GM12872 (cell line): Measurements from ENCODE around the gene DISP1.

Experiments used
- CTCF ChIP-seq: IDR thresholded peaks from 3 replicates; pipeline ENCODE4 v1.5.1; 2011; ENCODE audit warnings: low read depth, mild to moderate bottlenecking, low read length, moderate library complexity; ENCODE audit not compliant: insufficient read depth

Gene DISP1

GRCh38 chr1:222777977-222778376 is 36.9 kb upstream of the DISP1 start:
- TF ChIP-seq CTCF, result no peak

GRCh38 chr1:222781251-222781650 is 33.6 kb upstream of the DISP1 start:
- TF ChIP-seq CTCF, result no peak

- TF ChIP-seq CTCF, result no peak
These were observed 31.8 kb upstream of the DISP1 start for GRCh38 chr1:222783051-222783450.

- TF ChIP-seq CTCF, result no peak
These were observed 30.5 kb upstream of the DISP1 start for GRCh38 chr1:222784371-222784770.

- no peak for TF ChIP-seq CTCF
These were observed 29.9 kb upstream of the DISP1 start for GRCh38 chr1:222784916-222785315.

GRCh38 chr1:222785529-222785928 is 29.3 kb upstream of the DISP1 start:
- TF ChIP-seq CTCF, result no peak

GRCh38 chr1:222786121-222786520 is 28.7 kb upstream of the DISP1 start:
- TF ChIP-seq CTCF, result no peak

- TF ChIP-seq CTCF, result no peak
These were observed 27.1 kb upstream of the DISP1 start for GRCh38 chr1:222787729-222788128.
